Right atrium auricular region (tissue), 2 donors: ENCODE data around the gene TTLL8. TPM values are rescaled to one million over a fixed set of nuclear protein-coding genes. Genes with fewer than 3 reads are reported as not detected.

ENCODE experiments used
- DNase-seq: peaks from one replicate; pipeline ENCODE4 v3.0.0-alpha.2; 2019; ENCODE audit warnings: low spot score
- H3K27ac ChIP-seq, 2 donors: fragments of 200-600 bp; sonication (generic); 1 replicate in 1 of 2; 2 replicates in 1 of 2; pipeline ENCODE4 v1.5.1; 2016 to 2019
- H3K27me3 ChIP-seq, 2 donors: fragments of 200-600 bp; sonication (generic); one replicate each; pipeline versions ENCODE4 v1.5.1 to v1.6.0; 2017 to 2019
- H3K36me3 ChIP-seq: fragments of 200-600 bp; sonication (generic); one replicate; pipeline ENCODE4 v1.5.1; 2016
- H3K4me1 ChIP-seq, 2 donors: fragments of 200-600 bp; sonication (generic); one replicate each; pipeline versions ENCODE4 v1.5.1 to v1.6.0; 2017 to 2019
- H3K4me3 ChIP-seq, 2 donors: fragments of 200-600 bp; sonication (generic); 1 replicate in 1 of 2; 2 replicates in 1 of 2; pipeline ENCODE4 v1.5.1; 2017 to 2019; ENCODE audit warnings: mild to moderate bottlenecking in 1 of 2, moderate library complexity in 1 of 2
- H3K9me3 ChIP-seq, 2 donors: fragments of 200-600 bp; sonication (generic); one replicate each; pipeline ENCODE4 v1.5.1; 2019
- total RNA-seq, 2 donors: library from RNA; depleted of rRNA; stranded (reverse); fragments of >200 nt; gene quantifications; one replicate each; pipeline ENCODE4 v1.1.0, GENCODE V29; 2016
- TF ChIP-seq, protein P1 (sequence below), 2 donors: fragments of 200-600 bp; sonication (generic); IDR thresholded peaks; one replicate each; pipeline ENCODE4 v1.5.1; 2019; ENCODE audit warnings: antibody characterized with exemption in 2 of 2

Gene TTLL8
- total RNA-seq, 2 donors from 2014 or later, result not detected

DNA sequence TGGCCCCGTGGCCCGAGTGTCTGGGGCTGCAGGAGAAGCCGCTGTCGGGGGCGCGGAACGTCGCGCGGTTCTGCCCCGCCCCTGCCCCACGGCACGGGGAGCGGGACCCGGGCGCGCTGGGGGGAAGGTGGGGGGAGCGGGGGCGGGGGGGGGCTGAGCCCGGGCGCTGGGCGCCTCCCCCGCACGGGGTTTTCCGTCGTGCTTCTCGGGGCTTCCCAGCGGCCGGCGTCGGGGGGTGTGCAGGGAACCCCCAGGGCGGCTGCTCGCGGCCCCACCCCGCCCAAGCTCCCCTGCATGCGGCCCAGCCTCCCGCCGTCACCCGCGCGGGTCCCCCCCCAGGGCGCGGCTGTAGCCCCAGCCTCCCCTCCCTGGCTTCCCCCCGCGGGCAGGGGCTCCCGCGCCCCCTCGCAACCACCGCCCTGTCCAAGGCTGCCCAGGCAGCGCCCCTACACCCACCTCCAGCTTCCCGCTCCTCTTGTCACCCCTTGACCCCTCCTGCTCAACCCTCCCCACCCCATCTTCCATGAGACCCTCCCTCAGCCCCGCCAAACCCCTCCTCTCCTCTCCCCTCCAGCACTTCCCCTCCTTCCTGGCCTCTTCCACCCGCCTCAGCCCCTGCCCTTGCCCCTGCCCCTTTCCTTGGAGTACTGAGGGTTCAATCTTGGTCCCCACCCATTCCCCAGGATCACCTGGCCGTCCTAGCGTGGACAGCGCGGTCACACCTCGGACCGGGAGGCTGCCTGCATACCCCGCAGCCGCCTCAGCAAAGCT, 47.2 kb downstream of the TTLL8 start:
- Histone ChIP-seq H3K9me3 (no peaks in the 10 kb centered on the region), H3K27me3 (peaks cover 7 to 44% of the 10 kb centered on the region in 2 donors), H3K36me3 (no peaks in the 10 kb centered on the region), H3K4me1 (peaks cover 0 to 19% of the 10 kb centered on the region in 2 donors), H3K27ac (no peak overlapping the region), H3K4me3 (no peak overlapping the region)
- no peak for DNase-seq
- TF ChIP-seq, protein P1, sequence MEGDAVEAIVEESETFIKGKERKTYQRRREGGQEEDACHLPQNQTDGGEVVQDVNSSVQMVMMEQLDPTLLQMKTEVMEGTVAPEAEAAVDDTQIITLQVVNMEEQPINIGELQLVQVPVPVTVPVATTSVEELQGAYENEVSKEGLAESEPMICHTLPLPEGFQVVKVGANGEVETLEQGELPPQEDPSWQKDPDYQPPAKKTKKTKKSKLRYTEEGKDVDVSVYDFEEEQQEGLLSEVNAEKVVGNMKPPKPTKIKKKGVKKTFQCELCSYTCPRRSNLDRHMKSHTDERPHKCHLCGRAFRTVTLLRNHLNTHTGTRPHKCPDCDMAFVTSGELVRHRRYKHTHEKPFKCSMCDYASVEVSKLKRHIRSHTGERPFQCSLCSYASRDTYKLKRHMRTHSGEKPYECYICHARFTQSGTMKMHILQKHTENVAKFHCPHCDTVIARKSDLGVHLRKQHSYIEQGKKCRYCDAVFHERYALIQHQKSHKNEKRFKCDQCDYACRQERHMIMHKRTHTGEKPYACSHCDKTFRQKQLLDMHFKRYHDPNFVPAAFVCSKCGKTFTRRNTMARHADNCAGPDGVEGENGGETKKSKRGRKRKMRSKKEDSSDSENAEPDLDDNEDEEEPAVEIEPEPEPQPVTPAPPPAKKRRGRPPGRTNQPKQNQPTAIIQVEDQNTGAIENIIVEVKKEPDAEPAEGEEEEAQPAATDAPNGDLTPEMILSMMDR (IDR thresholded peaks at IDR 0.05), result no peak

DNA sequence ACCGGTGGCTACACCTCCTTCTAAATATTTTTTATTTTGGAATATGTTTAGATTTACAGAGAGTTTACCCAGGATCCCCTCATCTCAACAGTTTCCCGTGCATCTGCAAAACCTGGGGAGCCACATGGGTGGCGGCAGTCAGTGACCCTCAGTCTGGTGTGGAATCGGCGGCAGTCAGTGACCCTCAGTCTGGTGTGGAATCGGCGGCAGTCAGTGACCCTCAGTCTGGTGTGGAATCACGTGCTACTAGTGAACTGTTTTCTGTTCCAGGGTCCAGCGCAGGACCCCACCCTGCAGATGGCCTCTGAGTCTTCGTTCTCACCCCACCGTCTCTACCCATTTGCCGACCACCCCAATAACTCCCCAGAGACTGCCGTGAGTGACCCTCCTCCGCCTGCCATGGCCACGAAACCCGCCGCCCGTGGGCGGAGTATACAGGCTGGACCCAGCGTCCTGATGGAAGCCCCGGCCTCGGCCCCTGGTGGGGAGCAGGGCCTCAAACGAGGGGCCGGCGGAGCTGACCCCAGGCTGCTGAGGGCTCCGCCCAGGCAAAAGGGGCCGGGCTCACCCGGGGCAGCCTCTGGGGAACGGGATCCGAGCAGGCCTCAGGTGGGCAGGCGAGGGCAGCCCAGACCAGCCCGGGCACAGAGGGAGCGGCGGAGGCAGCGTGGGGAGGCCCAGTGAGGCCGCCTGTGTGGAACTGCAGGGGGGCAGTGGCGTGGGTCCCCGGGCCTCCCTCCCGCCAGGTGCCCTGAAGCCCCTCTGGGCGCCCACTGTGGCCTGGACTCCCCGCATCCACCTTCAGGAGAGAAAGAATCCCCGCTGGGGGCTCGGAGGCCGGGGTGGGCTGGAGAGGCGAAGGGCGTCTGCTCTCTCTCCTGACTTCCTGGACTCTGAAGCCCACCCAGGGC, 48.1 kb downstream of the TTLL8 start:
- H3K27ac ChIP-seq, result no peak overlapping the region
- peaks cover 7 to 42% of the 10 kb centered on the region in 2 donors for H3K27me3 ChIP-seq
- no peaks in the 10 kb centered on the region for H3K36me3 ChIP-seq
- H3K4me3 ChIP-seq, result no peak overlapping the region
- H3K4me1 ChIP-seq, result peaks cover 0 to 19% of the 10 kb centered on the region in 2 donors
- no peaks in the 10 kb centered on the region for H3K9me3 ChIP-seq
- no peak for DNase-seq
- TF ChIP-seq, protein P1 (IDR thresholded peaks at IDR 0.05), result no peak

DNA sequence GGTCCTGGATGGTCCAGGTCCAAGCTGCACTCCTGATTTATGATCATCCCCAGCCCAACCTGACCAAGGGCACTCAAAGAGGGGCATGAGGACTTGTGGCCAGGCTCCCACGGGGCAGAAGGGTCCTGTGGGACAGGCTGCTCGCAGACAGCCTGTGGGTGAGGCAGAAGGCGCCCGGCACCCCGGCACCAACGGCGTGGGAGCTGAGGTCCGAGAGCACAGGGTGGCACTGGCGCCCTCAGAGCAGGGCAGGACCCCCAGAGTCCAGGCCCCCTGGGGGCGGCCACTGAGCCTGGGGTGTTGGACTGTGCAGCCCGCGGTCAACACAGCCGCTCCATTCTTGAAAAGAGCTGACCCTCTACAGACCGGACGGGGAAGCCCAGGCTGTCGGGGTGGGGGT, 48.8 kb downstream of the TTLL8 start:
- no peak overlapping the region for H3K27ac ChIP-seq
- H3K9me3 ChIP-seq, result no peaks in the 10 kb centered on the region
- H3K4me1 ChIP-seq, result peaks cover 0 to 11% of the 10 kb centered on the region in 2 donors
- DNase-seq, result no peak
- peaks cover 7 to 35% of the 10 kb centered on the region in 2 donors for H3K27me3 ChIP-seq
- H3K36me3 ChIP-seq, result no peaks in the 10 kb centered on the region
- no peak overlapping the region for H3K4me3 ChIP-seq
- TF ChIP-seq, protein P1 (IDR thresholded peaks at IDR 0.05), result no peak

DNA sequence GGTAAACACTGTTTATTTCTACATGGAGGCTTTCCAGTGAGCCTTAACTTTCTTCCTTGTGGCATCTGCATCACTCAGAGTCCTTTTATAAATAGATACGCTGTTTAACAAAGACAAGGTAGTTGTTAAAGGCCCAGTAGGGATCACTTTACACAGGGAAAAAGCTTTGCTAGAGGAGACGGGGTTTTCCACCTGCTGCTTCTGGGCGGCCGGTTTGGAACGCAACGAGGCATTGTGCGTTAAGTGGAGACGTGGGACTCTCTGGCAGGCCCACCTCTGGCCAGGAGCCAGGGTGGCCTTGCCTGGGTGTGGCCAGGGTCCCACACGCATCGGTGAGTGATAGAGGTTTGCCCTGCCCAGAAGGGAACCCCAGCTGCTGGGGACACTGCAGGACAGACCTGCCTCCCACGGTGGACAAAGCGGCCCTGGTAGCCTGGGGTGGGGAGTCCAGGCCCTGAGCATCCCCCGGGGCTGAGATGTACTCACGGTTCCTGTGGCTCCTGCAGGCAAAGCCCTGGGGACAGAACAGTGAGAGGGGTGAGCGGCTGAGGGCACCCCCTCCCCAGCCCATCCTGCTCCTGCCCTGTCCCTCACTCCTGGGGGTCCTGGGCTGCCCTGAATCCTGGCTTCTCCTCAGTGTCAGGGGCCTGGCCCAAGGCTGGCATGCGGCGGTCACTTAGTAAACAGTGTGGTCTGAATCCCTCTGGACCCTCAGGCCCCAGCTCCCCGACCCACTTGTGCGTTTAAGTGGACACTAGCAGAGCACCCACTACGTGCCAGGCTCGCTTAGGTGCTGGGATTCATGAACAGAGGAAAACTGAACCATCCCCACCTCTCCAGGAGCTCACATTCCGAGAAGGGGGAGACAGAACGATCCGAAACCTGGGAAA, 49.7 kb downstream of the TTLL8 start:
- Histone ChIP-seq H3K27ac (no peak overlapping the region), H3K36me3 (no peaks in the 10 kb centered on the region), H3K4me3 (no peak overlapping the region), H3K27me3 (peaks cover 7 to 28% of the 10 kb centered on the region in 2 donors), H3K9me3 (no peaks in the 10 kb centered on the region), H3K4me1 (peaks cover 0 to 10% of the 10 kb centered on the region in 2 donors)
- no peak for DNase-seq
- TF ChIP-seq, protein P1 (IDR thresholded peaks at IDR 0.05), result no peak

DNA sequence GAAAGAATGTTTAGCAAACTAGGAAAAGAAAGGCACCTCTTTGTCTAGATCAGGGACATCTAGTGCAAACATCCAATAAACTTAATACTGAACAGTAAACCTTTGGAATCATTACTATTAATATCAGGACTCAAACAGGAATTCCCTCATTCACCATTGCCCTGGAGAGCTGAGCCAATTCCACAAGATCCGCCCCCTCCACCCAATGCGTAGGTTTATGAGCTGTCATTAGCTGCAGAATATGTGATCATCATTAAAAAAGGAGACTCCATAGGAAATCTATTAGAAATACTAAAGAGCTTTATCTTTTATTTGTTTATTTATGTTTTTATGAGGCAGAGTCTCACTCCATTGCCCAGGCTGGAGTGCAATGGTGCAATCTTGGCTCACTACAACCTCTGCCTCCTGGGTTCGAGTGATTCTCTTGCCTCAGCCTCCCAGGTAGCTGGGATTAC, 51.0 kb downstream of the TTLL8 start:
- Histone ChIP-seq H3K36me3 (no peaks in the 10 kb centered on the region), H3K27ac (no peak overlapping the region), H3K9me3 (no peaks in the 10 kb centered on the region), H3K4me1 (peaks cover 0 to 10% of the 10 kb centered on the region in 2 donors), H3K4me3 (no peak overlapping the region), H3K27me3 (peaks cover 7 to 25% of the 10 kb centered on the region in 2 donors)
- TF ChIP-seq, protein P1 (IDR thresholded peaks at IDR 0.05), result no peak
- no peak for DNase-seq
